BE2C (cell line): ENCODE results near the gene DXO. TPM values are rescaled to one million over a fixed set of nuclear protein-coding genes. Genes with fewer than 3 reads are reported as not detected.
"Not testable (repeated sequence)": the region's sequence is repeated elsewhere in the genome, so short reads cannot be mapped to it uniquely, and the experiment has no call there.

Experiments used
- DNase-seq: peaks from one replicate; pipeline ENCODE4 v3.0.0-alpha.2; 2020
- H3K27me3 ChIP-seq: fragments of 250-450 bp; sonication (Bioruptor Pico); 2 replicates; pipeline ENCODE4 v1.5.1; 2020; ENCODE audit warnings: mild to moderate bottlenecking
- H3K36me3 ChIP-seq: fragments of 250-450 bp; sonication (Bioruptor Pico); 2 replicates; pipeline ENCODE4 v1.5.1; 2020; ENCODE audit warnings: mild to moderate bottlenecking
- H3K4me1 ChIP-seq: fragments of 250-450 bp; sonication (Bioruptor Pico); 2 replicates; pipeline ENCODE4 v1.5.1; 2020
- H3K4me3 ChIP-seq: 2 replicates; pipeline ENCODE4 v1.5.1; 2011; ENCODE audit warnings: low read depth, low read length
- H3K9me3 ChIP-seq: fragments of 250-450 bp; sonication (Bioruptor Pico); 2 replicates; pipeline ENCODE4 v1.5.1; 2020
- polyA plus RNA-seq: library from polyadenylated mRNA; unstranded; fragments of >200 nt; gene quantifications from one replicate; pipeline ENCODE4 v1.2.1, GENCODE V29; 2012; ENCODE audit warnings: low read depth, missing spikeins; ENCODE audit not compliant: insufficient read length, insufficient read depth
- TF ChIP-seq, protein P1 (sequence below): IDR thresholded peaks from 2 replicates; pipeline ENCODE4 v1.5.1; 2012; ENCODE audit warnings: mild to moderate bottlenecking, low read depth, low read length

DXO gene
- polyA plus RNA-seq, result 42.4 TPM

DNA sequence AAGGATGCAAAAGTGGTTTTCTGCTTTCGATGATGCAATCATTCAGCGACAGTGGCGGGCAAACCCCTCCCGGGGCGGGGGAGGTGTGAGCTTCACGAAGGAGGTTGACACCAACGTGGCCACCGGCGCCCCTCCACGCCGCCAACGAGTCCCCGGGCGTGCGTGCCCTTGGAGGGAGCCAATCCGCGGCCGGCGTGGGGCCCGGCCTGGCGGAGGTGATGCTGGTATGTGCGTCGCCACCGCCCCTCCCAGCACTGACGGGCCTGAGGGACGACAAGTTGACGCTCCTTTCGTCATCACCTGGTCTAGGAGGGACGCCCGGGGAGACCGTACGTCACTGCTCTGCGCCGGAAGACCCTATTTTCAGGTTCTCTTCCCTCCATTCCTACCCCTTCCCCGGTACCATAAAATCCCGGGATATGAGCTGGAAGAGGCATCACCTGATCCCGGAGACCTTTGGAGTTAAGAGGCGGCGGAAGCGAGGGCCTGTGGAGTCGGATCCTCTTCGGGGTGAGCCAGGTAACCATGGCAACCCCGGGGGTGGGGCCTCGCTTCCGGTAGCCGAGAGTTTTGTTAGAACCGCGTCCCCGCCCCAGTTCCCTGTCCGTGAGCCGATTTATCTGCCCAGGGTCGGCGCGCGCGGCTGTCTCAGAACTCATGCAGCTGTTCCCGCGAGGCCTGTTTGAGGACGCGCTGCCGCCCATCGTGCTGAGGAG, at the start of gene DXO:
Gene DXO, minus strand, starts transcription at position 146 of the 716 bp plus-strand sequence. CDS start 463 bp downstream, outside the sequence.
- Histone ChIP-seq H3K36me3 (peaks cover 22% of the 10 kb centered on the region), H3K9me3 (no peaks in the 10 kb centered on the region), H3K4me3 (peak within 1 kb of the TSS; percentile 82), H3K4me1 (no peaks in the 10 kb centered on the region), H3K27me3 (no peaks in the 10 kb centered on the region)
- peak; percentile 93 for DNase-seq
- TF ChIP-seq, protein P1, sequence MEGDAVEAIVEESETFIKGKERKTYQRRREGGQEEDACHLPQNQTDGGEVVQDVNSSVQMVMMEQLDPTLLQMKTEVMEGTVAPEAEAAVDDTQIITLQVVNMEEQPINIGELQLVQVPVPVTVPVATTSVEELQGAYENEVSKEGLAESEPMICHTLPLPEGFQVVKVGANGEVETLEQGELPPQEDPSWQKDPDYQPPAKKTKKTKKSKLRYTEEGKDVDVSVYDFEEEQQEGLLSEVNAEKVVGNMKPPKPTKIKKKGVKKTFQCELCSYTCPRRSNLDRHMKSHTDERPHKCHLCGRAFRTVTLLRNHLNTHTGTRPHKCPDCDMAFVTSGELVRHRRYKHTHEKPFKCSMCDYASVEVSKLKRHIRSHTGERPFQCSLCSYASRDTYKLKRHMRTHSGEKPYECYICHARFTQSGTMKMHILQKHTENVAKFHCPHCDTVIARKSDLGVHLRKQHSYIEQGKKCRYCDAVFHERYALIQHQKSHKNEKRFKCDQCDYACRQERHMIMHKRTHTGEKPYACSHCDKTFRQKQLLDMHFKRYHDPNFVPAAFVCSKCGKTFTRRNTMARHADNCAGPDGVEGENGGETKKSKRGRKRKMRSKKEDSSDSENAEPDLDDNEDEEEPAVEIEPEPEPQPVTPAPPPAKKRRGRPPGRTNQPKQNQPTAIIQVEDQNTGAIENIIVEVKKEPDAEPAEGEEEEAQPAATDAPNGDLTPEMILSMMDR, result no peak

DNA sequence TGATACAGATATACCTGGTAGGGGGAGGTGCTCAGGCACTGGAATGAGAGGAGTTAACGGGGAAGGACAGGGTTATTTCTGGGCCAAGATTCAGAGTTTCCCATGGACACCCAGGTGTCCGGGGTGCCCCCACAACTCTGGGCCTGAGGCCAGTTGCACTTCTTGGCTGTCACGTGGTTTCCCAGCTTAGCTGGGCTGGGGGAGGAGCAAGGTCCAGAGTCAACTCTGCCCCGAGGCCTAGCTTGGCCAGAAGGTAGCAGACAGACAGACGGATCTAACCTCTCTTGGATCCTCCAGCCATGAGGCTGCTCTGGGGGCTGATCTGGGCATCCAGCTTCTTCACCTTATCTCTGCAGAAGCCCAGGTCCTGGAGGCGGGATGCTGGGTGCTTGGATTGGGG, 42.6 kb upstream of the DXO start, which contains the start of gene C4B:
Gene C4B, plus strand, starts transcription at position 249 of the 400 bp plus-strand sequence. Its CDS starts 51 bp downstream, at position 300.
- not testable (repeated sequence) for H3K4me3 ChIP-seq

DNA sequence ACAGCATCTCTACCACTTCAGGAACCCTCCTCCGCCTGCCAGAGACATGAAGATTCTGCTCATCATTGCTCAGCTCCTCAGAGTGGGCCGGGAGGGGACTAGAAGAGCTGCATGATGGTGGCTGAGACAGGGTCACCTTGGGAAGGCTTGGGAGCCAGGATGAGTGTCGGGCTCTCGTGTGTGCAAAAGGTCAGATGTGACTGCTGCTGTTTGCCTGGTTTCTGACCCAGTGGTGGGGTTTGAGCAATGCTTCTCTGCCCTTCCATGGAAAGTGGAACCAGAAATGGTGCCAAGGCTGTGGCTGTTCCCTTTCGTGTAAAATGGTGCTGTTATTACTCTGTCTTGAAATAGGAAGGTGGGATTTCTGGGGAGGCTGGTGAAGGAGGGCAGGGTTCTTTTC, 41.8 kb upstream of the DXO start:
- not testable (repeated sequence) for H3K9me3 ChIP-seq, H3K4me1 ChIP-seq, H3K36me3 ChIP-seq, H3K27me3 ChIP-seq, H3K4me3 ChIP-seq, DNase-seq

More for the DNA sequence above, 42.6 kb upstream of the DXO start, which contains the start of gene C4B:
- not testable (repeated sequence) for H3K36me3 ChIP-seq, H3K9me3 ChIP-seq, DNase-seq, H3K4me1 ChIP-seq, H3K27me3 ChIP-seq

DNA sequence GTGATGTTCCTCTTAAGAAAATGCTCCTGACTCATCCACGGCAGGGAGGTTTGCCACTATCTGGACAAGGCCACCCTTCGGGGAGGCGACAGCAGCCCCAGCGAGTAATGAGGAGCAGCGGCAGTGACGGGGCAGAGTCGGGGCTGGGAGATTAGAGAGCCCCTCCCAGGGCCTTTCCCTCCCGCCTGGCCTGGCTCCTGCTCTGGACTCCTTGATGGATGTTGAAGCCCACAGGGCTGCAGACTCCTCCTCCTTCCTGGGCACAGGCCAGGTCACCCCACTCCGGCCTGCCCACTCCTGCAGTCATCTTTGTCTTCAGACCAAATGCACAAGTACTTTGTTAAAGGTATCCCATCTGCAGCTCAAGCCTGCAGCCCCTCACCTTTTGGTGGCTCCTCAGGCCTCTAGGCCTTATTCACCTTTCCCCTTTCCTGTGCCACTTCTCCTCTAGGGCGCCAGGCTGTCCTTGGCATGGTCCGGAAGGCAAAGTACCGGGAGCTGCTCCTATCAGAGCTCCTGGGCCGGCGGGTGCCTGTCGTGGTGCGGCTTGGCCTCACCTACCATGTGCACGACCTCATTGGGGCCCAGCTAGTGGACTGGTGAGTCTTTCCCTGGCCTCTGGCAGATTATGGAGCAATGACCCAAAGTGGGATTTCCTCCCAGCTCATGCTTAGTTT, 41.1 kb upstream of the DXO start:
- H3K36me3 ChIP-seq, H3K9me3 ChIP-seq, H3K27me3 ChIP-seq, H3K4me1 ChIP-seq, DNase-seq, H3K4me3 ChIP-seq: not testable (repeated sequence)

DNA sequence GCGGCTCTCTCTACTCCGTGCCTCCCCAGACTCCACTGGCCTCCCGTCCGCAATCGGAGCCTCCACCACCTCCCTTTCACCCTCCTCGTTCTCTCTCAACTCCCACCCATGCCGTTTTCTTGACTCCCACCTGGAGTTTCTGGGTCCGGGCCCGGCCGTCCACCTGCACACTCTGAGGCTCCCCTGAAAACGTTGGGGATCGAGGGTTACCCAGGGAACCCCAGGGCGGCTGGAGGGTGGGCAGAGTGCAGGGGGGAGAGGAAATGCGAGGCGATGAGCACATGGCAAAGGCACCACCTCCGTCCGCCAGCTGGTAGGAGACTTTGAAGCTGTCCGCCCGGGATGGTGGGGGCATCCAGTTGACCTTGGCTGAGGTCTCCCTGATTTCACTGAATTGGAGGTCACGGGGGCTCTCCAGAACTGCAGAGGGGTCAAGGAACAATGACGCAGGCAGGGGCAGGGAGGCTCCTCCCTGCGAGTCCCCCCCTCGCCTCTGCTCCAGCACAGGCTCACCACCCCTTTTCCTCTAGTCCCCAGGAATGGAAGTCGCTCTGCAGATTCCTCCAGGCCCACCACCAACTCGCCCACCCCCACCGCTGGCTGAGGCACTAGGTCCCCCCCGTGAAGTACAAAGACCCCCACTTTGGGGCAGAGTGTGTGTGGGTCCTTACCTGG, 39.1 kb upstream of the DXO start:
- not testable (repeated sequence) for H3K4me1 ChIP-seq, H3K36me3 ChIP-seq, H3K27me3 ChIP-seq, H3K4me3 ChIP-seq, H3K9me3 ChIP-seq, DNase-seq

DNA sequence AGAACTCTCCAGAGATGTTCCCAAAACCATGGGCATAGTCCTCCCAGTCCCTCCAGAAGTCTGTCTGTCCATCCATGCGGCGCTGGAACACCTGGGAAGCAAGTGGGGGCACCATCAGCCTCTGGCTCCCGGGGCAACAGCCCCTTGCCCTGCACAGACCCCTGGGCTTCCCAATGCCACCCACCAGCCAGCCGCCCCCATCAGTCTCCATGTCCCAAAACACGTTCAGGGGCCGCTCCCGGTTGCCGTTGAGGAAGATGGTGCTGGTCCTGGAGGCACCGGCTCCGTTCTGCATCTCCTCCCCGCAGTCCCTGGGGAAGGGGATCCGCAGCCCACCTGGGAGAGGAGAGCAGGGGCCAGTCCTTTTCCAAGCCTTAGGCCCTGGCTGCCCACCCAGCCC, 37.6 kb upstream of the DXO start:
- H3K36me3 ChIP-seq, DNase-seq, H3K4me1 ChIP-seq: not testable (repeated sequence)

DNA sequence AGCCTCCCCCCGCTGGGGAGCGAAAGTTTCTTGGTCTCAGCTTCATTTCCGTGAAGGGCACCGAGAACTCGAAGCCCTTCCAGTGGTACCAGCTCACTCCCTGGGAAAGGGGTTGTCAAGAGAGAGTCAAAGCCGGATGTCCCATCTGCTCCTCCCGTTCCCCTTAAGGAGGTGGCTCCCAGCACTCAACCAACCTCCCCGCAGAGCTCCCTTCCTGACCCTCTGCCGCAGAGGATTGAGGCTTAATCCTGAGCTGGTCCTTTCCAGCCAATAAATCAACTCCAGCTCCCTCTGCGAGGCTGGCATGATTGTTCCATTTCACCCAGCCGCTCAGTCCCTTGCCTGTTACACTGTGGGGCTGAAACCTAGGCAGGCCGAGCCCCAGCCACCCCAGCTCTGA, 36.7 kb upstream of the DXO start:
- not testable (repeated sequence) for H3K36me3 ChIP-seq, DNase-seq, H3K4me1 ChIP-seq, H3K4me3 ChIP-seq, H3K9me3 ChIP-seq, H3K27me3 ChIP-seq

More for the DNA sequence above, 37.6 kb upstream of the DXO start:
- H3K4me3 ChIP-seq, H3K9me3 ChIP-seq, H3K27me3 ChIP-seq: not testable (repeated sequence)

DNA sequence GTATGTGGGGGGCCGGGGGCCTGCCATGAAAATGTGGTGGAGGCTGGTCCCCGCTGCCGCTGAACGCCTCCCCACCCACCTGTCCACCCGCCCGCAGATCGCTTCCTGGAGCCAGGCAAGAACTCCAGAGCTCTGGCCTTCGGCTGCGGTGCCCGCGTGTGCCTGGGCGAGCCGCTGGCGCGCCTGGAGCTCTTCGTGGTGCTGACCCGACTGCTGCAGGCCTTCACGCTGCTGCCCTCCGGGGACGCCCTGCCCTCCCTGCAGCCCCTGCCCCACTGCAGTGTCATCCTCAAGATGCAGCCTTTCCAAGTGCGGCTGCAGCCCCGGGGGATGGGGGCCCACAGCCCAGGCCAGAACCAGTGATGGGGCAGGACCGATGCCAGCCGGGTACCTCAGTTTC, 36.1 kb upstream of the DXO start:
- H3K4me1 ChIP-seq, H3K27me3 ChIP-seq, DNase-seq, H3K4me3 ChIP-seq, H3K9me3 ChIP-seq, H3K36me3 ChIP-seq: not testable (repeated sequence)

DNA sequence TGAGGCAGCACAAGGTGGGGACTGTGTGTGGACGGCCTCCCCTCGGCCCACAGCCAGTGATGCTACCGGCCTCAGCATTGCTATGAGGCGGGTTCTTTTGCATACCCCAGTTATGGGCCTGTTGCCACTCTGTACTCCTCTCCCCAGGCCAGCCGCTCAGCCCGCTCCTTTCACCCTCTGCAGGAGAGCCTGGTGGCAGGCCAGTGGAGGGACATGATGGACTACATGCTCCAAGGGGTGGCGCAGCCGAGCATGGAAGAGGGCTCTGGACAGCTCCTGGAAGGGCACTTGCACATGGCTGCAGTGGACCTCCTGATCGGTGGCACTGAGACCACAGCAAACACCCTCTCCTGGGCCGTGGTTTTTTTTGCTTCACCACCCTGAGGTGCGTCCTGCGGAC, 35.1 kb upstream of the DXO start:
- H3K36me3 ChIP-seq, H3K9me3 ChIP-seq, H3K4me3 ChIP-seq, H3K27me3 ChIP-seq, DNase-seq, H3K4me1 ChIP-seq: not testable (repeated sequence)

DNA sequence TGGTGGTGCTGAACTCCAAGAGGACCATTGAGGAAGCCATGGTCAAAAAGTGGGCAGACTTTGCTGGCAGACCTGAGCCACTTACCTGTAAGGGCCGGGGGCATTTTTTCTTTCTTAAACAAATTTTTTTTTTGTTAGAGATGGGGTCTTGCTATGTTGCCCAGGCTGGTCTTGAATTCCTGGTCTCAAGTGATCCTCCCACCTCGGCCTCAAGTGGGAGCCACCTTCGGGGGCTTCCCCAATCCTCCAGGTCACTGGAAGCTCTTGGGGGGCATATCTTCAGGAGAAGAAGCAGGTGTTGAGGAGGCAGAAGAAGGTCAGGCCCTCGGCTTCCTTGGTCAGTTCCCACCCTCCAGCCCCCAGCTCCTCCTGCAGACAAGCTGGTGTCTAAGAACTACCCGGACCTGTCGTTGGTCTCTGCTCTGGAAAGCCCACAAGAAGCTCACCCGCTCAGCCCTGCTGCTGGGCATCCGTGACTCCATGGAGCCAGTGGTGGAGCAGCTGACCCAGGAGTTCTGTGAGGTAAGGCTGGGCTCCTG, 34.1 kb upstream of the DXO start:
- H3K9me3 ChIP-seq, H3K4me3 ChIP-seq, H3K4me1 ChIP-seq, DNase-seq, H3K36me3 ChIP-seq, H3K27me3 ChIP-seq: not testable (repeated sequence)

DNA sequence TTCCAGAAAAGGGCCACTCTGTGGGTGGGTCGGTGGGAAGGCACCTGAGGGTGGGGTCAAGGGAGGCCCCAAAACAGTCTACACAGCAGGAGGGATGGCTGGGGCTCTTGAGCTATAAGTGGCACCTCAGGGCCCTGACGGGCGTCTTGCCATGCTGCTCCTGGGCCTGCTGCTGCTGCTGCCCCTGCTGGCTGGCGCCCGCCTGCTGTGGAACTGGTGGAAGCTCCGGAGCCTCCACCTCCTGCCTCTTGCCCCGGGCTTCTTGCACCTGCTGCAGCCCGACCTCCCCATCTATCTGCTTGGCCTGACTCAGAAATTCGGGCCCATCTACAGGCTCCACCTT, 33.6 kb upstream of the DXO start:
- not testable (repeated sequence) for H3K27me3 ChIP-seq, H3K4me1 ChIP-seq, DNase-seq, H3K4me3 ChIP-seq, H3K9me3 ChIP-seq, H3K36me3 ChIP-seq

DNA sequence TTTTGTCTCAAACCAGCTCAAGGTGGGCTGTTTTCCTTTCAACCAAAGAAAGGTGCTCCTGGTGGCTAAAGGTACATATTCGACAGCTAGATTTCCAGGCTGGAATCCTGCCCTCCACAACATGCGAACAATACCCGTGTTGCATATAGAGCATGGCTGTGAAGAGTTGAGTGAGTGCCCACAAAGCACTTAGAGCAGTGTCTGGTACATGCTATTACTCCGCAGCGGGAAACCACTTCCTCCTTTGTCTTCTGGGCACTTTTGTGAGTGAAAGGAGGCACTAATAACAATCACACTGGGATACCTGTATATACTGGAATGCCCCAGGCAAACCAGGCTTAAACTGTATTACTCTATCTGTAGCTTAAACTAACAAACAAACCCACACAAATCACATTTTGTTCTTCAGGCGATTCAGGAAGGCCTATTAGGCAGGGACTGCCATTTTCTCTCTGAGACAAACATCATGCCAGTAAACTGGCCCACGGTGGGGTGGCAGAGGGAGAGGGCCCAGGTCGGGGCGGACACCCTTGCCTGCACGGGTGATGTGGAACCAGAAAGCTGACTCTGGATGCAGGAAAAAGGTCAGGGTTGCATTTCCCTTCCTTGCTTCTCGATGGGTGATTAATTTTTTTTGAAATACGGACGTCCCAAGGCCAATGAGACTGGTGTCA, 33.1 kb upstream of the DXO start:
- H3K27me3 ChIP-seq, H3K9me3 ChIP-seq, DNase-seq, H3K4me1 ChIP-seq, H3K36me3 ChIP-seq, H3K4me3 ChIP-seq: not testable (repeated sequence)

DNA sequence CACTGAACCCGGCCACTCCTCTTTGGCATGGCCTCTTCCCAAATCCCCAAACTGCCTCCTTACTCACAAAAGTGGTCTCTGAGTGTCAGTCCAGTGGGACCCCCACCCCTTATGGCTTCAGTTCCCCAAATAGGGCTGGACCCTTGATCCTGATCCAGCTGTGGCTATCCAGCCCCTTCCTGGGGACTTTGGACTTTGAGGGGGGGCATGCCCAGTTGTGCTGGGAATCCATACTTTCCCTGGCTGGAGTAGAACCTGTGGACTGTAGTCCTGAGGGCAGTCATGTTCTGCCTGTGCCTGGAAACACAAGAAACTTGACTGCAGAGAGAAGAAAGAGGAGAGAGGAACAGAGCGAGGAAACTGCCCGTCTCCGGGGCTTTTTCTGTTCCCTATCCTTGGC, 32.5 kb upstream of the DXO start:
- not testable (repeated sequence) for H3K27me3 ChIP-seq, DNase-seq, H3K4me3 ChIP-seq, H3K9me3 ChIP-seq, H3K36me3 ChIP-seq, H3K4me1 ChIP-seq

DNA sequence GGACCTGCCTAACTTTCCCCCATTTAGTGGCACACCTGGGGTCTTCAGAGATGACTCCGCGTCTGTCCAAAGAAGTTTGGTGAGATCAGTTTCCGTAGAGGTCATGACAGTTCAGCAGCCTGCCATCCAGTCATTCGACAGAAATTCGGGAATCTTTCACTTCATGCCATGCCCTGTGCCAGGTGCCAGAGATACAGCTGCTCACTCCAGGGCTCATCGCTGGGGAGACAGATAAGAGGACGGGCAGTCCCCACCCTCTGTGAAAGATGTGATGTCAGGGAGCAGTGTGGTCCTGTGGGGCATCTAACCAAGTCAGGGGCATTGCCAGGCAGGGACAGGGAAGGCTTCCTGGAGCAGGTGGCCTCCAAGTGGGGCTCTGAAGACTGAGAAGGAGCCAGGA, 31.4 kb upstream of the DXO start:
- H3K4me1 ChIP-seq, H3K4me3 ChIP-seq: not testable (repeated sequence)

More for the DNA sequence above, 31.4 kb upstream of the DXO start:
- not testable (repeated sequence) for H3K9me3 ChIP-seq, H3K36me3 ChIP-seq, H3K27me3 ChIP-seq, DNase-seq
